ENCODE data around the gene LRR1. TPM values are rescaled to one million over a fixed set of nuclear protein-coding genes. Genes with fewer than 3 reads are reported as not detected.

Gene LRR1
- total RNA-seq, 2 experiments from 2014 or later = 64.4 to 71.3 TPM

DNA sequence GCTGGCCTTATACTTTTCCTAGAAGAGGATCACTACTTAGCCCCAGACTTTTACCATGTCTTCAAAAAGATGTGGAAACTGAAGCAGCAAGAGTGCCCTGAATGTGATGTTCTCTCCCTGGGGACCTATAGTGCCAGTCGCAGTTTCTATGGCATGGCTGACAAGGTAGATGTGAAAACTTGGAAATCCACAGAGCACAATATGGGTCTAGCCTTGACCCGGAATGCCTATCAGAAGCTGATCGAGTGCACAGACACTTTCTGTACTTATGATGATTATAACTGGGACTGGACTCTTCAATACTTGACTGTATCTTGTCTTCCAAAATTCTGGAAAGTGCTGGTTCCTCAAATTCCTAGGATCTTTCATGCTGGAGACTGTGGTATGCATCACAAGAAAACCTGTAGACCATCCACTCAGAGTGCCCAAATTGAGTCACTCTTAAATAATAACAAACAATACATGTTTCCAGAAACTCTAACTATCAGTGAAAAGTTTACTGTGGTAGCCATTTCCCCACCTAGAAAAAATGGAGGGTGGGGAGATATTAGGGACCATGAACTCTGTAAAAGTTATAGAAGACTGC, 23.4 kb downstream of the LRR1 start:
- H3K36me3 Mint-ChIP-seq = peaks cover 64% of the 10 kb centered on the region
- peak overlapping the region; percentile 92 for H3K27ac Mint-ChIP-seq
- peaks cover 49% of the 10 kb centered on the region for H3K4me1 Mint-ChIP-seq
- peak overlapping the region; percentile 84 for H3K4me3 Mint-ChIP-seq
- CTCF ChIA-PET = interaction anchor here (0.6 to 4.0 kb wide), 7 partner anchors 9 to 230 kb away, joined by 3 to 34 read pairs (median 6); partner anchors contain the start of genes DNAAF2, KLHDC2 and NEMF
- ATAC-seq (no peak), DNase-seq (no peak)
- H3K9me3 Mint-ChIP-seq (ENCODE audit: low read depth) = no peaks in the 10 kb centered on the region
- no peaks in the 10 kb centered on the region for H3K27me3 Mint-ChIP-seq

DNA sequence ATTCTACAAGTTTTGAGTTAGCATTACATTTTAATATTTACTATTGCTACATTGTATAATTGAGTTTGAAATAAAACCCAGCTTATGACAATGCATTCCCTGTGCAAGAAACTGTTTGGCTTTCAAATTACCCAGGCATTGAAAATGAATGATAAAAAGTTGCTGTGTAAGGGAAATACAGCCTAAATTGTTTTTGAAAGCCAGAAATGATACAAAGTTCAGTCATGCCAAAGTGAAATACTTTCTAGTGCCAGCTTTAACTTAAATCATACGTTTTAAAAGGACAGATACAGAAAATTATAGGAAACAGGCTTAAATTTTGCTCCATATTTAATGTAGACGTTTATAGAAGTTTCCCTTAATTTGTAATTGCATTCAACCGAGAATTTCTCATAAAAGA, 24.6 kb downstream of the LRR1 start:
- H3K27me3 Mint-ChIP-seq = no peaks in the 10 kb centered on the region
- CTCF ChIA-PET = interaction anchor here (1.0 to 4.0 kb wide), 6 partner anchors 11 to 38 kb away, joined by 3 to 32 read pairs (median 4); partner anchors contain the start of genes DNAAF2, LRR1 and RPS29
- ATAC-seq = no peak
- H3K36me3 Mint-ChIP-seq = peaks cover 57% of the 10 kb centered on the region
- H3K4me3 Mint-ChIP-seq = peak overlapping the region; percentile 84
- DNase-seq = no peak
- H3K9me3 Mint-ChIP-seq (ENCODE audit: low read depth) = no peaks in the 10 kb centered on the region
- H3K4me1 Mint-ChIP-seq = peaks cover 44% of the 10 kb centered on the region
- H3K27ac Mint-ChIP-seq = peak overlapping the region; percentile 80

DNA sequence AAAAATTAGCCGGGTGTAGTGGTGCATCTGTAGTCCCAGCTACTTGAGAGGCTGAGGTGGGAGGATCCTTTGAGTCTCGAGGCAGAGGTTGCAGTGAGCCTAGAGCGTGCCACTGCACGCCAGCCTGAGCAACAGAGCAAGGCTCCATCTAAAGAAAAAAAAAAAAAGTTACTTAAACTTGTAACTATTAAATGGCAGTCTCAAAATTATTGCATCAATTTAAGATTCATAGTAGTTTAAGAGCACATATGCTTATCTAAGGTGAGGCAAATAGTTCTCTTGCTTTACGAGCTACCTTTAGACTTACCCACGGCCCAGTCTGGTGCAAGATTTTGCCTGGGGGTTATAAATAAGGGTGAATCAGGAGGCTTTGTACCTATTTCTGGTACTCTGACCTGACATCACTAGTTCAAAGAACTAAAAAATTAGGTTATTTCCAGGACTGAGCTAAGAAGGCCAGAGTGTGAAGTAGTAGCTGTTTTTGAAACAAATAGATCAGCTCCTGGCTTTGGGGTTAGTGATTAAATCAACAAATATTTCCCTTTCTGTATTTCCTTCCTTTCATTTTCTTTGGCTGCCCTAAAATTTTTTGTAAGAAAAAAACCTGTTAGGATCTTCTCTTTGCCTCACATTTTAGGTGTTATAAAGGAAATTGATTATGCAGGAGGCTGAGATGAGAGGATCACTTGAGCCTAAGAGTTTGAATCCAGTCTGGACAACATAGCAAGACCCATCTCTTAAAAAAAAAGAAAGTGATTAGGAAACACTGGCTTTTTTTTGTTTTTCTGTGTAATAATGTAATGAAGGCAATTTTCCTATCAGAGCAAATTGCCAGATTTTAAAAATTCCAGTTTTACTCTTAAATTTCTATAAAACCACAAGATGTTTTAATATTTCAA, 25.4 kb downstream of the LRR1 start:
- H3K27ac Mint-ChIP-seq = peak overlapping the region; percentile 80
- peak; percentile 52 for DNase-seq
- CTCF ChIA-PET = interaction anchor here (0.8 to 2.4 kb wide), 8 partner anchors 10 to 238 kb away, joined by 3 to 8 read pairs (median 4); partner anchors contain the start of genes LRR1 and RPS29
- H3K4me1 Mint-ChIP-seq = peaks cover 42% of the 10 kb centered on the region
- no peaks in the 10 kb centered on the region for H3K9me3 Mint-ChIP-seq (ENCODE audit: low read depth)
- no peak for ATAC-seq
- H3K36me3 Mint-ChIP-seq = peaks cover 52% of the 10 kb centered on the region
- peak overlapping the region; percentile 84 for H3K4me3 Mint-ChIP-seq
- H3K27me3 Mint-ChIP-seq = no peaks in the 10 kb centered on the region

DNA sequence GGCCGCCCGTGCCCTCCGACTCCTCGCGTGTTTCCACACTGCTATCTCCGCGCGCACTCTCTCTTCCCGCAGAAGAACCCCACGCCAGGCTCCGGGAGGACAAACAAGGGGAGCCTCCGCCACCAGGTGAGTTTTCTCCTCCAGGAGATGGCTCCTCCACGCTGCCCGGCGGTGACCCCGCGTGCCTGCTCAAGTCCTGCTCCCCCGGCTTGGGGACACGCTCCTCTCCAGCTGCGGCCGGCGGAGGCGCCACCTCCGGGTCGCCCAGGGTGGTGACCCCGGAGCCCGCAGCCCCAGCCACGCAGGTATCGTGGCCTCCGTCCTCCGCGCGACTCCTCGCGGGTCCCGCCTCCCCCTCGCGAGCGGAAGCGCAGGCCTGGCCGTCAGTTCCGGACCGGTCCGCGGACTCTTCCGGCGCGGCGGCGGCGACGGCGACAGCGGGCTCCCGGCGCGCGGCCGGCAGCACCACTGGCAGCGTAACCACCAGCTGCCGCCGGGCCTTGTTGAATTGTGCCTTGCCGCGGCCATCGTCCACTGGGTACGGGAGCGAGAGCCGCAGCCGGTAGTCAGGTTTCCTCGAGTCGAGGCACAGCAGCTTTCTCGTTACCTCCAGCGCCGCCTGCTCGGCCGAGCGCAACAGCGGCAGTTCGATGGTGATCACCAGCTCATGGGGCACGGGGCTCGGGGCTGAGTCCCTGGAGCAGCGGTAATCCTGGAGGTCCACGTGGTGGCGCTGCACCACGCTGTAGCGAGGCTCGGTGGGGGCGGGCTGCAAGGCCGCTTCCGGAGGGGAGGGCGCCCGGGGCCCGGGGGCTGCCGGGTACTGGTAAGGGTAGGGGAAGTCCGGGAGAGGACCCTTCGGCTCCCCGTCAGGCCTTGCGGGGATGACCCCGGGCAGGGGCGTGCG, 35.2 kb downstream of the LRR1 start:
- Mint-ChIP-seq H3K27ac (peak overlapping the region; percentile 94), H3K9me3 (ENCODE audit: low read depth) (no peaks in the 10 kb centered on the region), H3K4me1 (peaks cover 47% of the 10 kb centered on the region), H3K36me3 (peaks cover 23% of the 10 kb centered on the region), H3K4me3 (peak overlapping the region; percentile 87), H3K27me3 (no peaks in the 10 kb centered on the region)
- CTCF ChIA-PET = interaction anchor here (0.6 to 2.6 kb wide), 33 partner anchors 8 to 687 kb away, joined by 3 to 32 read pairs (median 4); partner anchors contain the start of genes KLHDC1, KLHDC2, MGAT2 and NEMF
- ATAC-seq = peak; percentile 83
- DNase-seq = peak; percentile 96

DNA sequence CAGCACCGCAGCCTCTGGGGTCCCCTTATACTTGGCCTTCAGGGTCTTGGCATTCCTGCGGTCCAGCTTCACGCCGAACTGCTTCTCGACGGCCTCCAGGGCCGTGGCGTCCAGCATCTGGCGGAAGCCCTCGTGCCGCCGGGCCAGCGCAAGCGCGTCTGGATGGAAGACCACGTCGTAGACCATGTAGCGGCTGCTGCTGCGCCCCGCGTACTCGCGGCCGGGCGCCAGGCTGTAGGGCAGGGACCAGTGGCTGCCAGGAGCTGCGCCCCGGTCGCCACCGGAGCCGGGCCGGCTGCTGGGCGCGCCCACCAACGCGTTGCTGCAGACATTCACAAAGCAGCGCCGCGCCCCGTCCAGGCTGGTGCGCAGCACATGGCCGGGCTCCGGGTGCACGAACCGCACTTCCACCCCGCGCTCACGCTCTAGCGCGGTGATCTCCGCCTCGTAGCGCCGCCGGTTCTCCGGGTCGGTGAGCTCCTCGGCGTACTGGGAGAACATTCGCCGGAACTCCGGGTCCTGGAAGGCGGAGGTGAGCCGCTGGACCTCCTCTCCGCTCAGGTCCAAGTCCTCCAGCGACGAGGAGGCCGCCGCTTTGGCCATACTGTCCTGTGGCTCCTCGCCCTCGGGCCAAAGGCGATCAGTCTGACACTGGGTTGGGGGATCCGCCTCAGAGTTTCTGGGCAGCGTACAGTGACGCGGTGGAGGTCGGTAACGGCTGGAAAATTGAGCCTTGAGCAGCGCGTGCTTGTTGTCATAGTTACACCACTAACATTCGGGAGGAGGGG, 36.0 kb downstream of the LRR1 start, which contains the start of gene DNAAF2:
TSS of gene DNAAF2 (minus strand) at position 698 of the 788 bp plus-strand sequence. CDS start at position 603, 95 bp downstream.
- peaks cover 26% of the 10 kb centered on the region for H3K36me3 Mint-ChIP-seq
- CTCF ChIA-PET = interaction anchor here (0.8 to 2.6 kb wide), 29 partner anchors 8 to 686 kb away, joined by 3 to 32 read pairs (median 5); partner anchors contain the start of genes KLHDC1, KLHDC2, LRR1 and MGAT2

DNA sequence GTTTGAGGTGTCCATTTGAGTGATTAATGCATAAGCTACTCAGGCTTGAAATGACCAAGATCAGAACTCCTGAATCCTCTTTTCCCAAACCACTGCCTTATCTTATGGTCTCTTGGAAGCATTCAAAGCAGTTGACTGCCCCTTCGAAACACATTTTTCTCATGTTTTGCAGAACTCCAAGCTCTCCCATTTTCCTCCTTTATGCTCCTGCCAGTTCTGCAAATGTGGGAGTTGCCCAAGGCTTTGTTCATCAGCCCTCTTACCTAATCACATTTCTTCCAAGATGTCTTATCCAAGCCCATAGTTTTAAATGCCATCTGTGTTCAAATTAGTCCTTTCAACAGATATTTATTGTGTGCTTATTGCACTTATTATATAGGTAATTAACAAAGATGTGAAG, 38.1 kb downstream of the LRR1 start:
- Mint-ChIP-seq H3K27ac (peak overlapping the region; percentile 60), H3K27me3 (no peaks in the 10 kb centered on the region), H3K4me1 (peaks cover 48% of the 10 kb centered on the region), H3K9me3 (ENCODE audit: low read depth) (no peaks in the 10 kb centered on the region), H3K4me3 (peak overlapping the region; percentile 87), H3K36me3 (peaks cover 33% of the 10 kb centered on the region)
- ATAC-seq = no peak
- CTCF ChIA-PET = interaction anchor here (1.1 to 1.5 kb wide), 3 partner anchors 16 to 215 kb away, joined by 3 to 4 read pairs (median 4); partner anchors contain the start of genes MGAT2, NEMF and RPL36AL
- no peak for DNase-seq

More for the DNA sequence above, 36.0 kb downstream of the LRR1 start, which contains the start of gene DNAAF2:
- H3K4me3 Mint-ChIP-seq = peak within 1 kb of the TSS; percentile 87
- ATAC-seq = peak; percentile 45
- H3K9me3 Mint-ChIP-seq (ENCODE audit: low read depth) = no peaks in the 10 kb centered on the region
- DNase-seq = peak; percentile 78
- H3K27ac Mint-ChIP-seq = peak within 1 kb of the TSS; percentile 94
- no peaks in the 10 kb centered on the region for H3K27me3 Mint-ChIP-seq
- H3K4me1 Mint-ChIP-seq = peaks cover 47% of the 10 kb centered on the region

DNA sequence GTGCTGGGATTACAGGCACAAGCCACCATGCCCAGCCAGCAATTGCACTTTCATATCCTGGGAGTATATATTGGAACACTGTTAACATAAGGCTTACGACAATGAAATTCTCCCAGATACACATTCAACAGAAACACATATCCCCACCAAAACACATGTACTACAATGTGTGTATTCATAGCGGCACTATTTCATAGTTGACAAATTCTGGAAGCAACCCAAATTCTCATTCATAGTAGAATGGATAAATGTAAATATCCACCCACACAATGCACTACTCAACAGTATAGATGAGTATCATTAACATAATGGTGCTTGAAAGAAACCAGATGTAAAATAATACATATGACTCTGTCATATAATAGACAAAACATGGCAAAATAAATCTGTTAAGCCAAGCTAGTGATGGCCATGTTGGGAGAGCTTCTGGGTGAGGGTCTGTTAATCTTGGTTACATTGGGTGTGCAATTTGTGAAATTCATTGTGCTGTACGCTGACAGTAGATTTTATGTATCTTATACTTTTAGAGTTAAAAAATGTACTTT, 38.9 kb downstream of the LRR1 start:
- peak overlapping the region; percentile 3 for H3K27ac Mint-ChIP-seq
- DNase-seq (no peak), ATAC-seq (no peak)
- CTCF ChIA-PET = interaction anchor here (0.6 to 1.5 kb wide), 3 partner anchors 17 to 460 kb away, joined by 3 to 7 read pairs (median 4); partner anchors contain the start of genes MGAT2 and RPL36AL
- no peaks in the 10 kb centered on the region for H3K9me3 Mint-ChIP-seq (ENCODE audit: low read depth)
- no peak overlapping the region for H3K4me3 Mint-ChIP-seq
- peaks cover 52% of the 10 kb centered on the region for H3K4me1 Mint-ChIP-seq
- no peaks in the 10 kb centered on the region for H3K27me3 Mint-ChIP-seq
- peaks cover 31% of the 10 kb centered on the region for H3K36me3 Mint-ChIP-seq

DNA sequence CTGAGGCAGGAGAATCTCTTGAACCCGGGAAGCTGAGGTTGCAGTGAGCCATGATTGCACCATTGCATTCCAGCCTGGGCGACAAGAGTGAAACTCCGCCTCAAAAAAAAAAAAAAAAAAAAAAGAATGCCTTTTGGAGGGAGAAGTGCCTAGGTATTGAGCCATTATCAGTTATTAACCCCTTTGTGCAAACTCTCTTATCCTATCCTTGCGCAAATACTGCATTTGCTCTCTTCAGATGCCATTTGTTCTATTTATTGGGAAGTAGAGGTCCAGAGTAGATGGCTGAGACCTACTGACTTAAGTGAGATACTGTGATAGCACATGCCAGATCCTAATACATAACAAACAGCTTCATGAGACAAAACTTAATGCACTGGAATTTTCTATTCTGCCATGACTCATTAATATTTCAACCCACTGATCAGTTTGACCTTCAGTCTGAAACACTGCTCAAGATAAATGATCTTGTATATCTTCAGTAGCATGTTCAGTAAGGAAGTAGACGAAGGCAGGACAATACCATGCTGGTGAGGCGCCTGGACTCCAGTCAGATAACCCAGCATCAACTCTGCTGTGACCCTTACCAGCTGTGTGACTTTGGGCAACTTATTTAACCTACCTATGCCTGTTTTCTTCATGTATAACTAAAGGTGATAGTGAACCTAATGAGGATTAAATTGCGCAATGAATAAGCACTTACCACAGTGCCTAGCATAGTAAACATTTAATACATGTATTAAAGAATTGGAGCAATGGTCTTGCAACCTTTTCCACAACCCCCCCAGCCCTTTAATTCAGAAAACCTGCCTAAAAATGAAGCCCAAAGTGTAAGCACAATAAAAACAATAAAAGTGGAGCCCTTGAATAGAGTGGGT, 42.0 kb downstream of the LRR1 start:
- H3K27me3 Mint-ChIP-seq = no peaks in the 10 kb centered on the region
- DNase-seq (no peak), ATAC-seq (no peak)
- CTCF ChIA-PET = interaction anchor here (0.6 kb wide), 1 partner anchor 56 kb away, joined by 3 read pairs; no protein-coding TSS in a partner anchor
- H3K27ac Mint-ChIP-seq = no peak overlapping the region
- no peaks in the 10 kb centered on the region for H3K9me3 Mint-ChIP-seq (ENCODE audit: low read depth)
- no peak overlapping the region for H3K4me3 Mint-ChIP-seq
- peaks cover 49% of the 10 kb centered on the region for H3K4me1 Mint-ChIP-seq
- H3K36me3 Mint-ChIP-seq = peaks cover 37% of the 10 kb centered on the region

DNA sequence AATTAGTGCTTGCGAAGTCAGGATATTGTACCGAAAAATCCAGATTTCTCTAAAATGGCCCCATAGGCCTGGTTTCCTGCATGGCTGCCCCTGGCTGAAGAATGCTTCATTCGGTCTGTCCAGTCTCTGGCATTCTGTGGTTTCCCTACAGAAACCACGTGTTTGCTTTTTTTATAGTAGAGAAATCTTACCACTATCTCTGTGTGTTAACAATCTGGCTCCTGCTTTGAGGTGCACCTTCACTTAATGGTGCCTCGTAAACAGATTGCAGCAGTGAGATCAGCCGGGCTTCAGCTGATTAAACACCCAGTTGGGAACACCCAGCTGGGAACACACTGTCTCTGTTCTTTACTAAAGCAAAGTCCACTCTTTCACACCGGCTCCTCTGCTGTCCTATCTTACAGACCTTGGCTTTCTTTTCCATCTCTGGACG, 43.0 kb downstream of the LRR1 start:
- CTCF ChIA-PET = interaction anchor here (0.6 kb wide), 1 partner anchor 57 kb away, joined by 3 read pairs; no protein-coding TSS in a partner anchor
- Mint-ChIP-seq H3K27ac (peak overlapping the region; percentile 13), H3K36me3 (peaks cover 33% of the 10 kb centered on the region), H3K9me3 (ENCODE audit: low read depth) (no peaks in the 10 kb centered on the region), H3K27me3 (no peaks in the 10 kb centered on the region), H3K4me3 (no peak overlapping the region), H3K4me1 (peaks cover 40% of the 10 kb centered on the region)
- ATAC-seq (no peak), DNase-seq (no peak)

DNA sequence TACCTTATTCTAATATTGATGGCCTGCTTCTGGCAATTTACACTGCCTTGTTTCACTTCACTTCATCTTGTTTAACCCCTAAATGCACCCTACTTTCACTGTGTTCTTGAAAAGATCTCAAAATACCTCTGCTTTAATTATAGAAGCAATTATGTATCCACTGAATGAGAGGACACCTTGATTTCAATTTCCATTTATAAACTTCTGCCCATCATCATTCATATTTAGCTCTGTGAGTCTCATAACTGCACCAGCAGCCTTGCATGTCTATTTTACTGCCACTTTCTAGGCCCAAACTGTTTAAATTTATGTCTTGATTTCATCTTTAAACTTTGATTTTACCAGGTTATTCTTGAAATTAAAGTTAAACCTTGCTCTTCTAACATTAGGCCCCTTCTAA, 43.4 kb downstream of the LRR1 start:
- Mint-ChIP-seq H3K4me3 (no peak overlapping the region), H3K36me3 (peaks cover 34% of the 10 kb centered on the region), H3K9me3 (ENCODE audit: low read depth) (no peaks in the 10 kb centered on the region), H3K27ac (peak overlapping the region; percentile 8), H3K4me1 (peaks cover 37% of the 10 kb centered on the region), H3K27me3 (no peaks in the 10 kb centered on the region)
- no peak for DNase-seq
- ATAC-seq = no peak
- CTCF ChIA-PET = interaction anchor here (1.4 kb wide), 1 partner anchor 8 kb away, joined by 3 read pairs; no protein-coding TSS in a partner anchor

DNA sequence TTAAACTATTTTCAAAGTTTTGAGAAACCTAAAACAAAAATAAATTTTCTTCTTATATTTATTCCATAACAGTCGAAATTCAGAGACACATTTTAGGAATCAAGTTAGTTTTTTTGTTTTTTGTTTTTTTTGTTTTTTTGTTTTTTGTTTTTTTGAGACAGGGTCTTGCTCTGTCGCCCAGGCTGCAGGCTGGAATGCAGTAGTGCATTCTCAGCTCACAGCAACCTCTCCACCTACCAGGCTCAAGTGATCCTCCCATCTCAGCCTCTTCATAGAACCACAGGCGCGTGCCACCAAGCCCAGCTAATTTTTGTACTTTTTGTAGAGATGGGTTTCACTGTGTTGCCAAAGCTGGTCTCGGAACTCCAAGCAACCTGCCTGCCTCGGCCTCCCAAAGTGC, 54.8 kb downstream of the LRR1 start:
- no peak for ATAC-seq
- DNase-seq = no peak
- Mint-ChIP-seq H3K4me3 (no peak overlapping the region), H3K4me1 (no peaks in the 10 kb centered on the region), H3K9me3 (ENCODE audit: low read depth) (no peaks in the 10 kb centered on the region), H3K36me3 (peaks cover 21% of the 10 kb centered on the region), H3K27ac (no peak overlapping the region), H3K27me3 (no peaks in the 10 kb centered on the region)
- CTCF ChIA-PET = no interaction called here
